CD4-positive, alpha-beta T cell (primary cell): Measurements from ENCODE around the gene RAD51B. TPM values are rescaled to one million over a fixed set of nuclear protein-coding genes. Genes with fewer than 3 reads are reported as not detected.

Experiments
- ATAC-seq: fragments of 200-7000 bp; cut with Tn5 transposase; one replicate; pipeline ENCODE4 v1.10.0; 2022; ENCODE audit warnings: mild to moderate bottlenecking; ENCODE audit not compliant: poor library complexity
- CTCF ChIA-PET: fragments of 350-600 bp; sonication (Branson Sonifier 250); formaldehyde crosslinking; loops from one replicate; lab custom pipeline; 2021; ENCODE audit warnings: antibody characterized with exemption, inconsistent platforms; lab: Charles Lee
- POLR2A ChIA-PET: fragments of 350-600 bp; sonication (Branson Sonifier 250); formaldehyde crosslinking; loops from one replicate; lab custom pipeline; 2021; ENCODE audit warnings: antibody characterized with exemption, inconsistent platforms; lab: Charles Lee
- DNase-seq, 14 experiments: peaks; one replicate each; pipeline ENCODE4 v3.0.0-alpha.2; 2013 to 2020; ENCODE audit warnings: mixed read lengths in 2 of 14
- H3K27ac ChIP-seq, 2 donors: one replicate each; pipeline versions ENCODE4 v1.5.1 to v1.7.0; 2013; ENCODE audit warnings: low read length in 2 of 2, low read depth in 1 of 2, mild to moderate bottlenecking in 1 of 2
- H3K27me3 ChIP-seq, 2 experiments: 1 replicate in 1 of 2; 2 replicates in 1 of 2; pipeline versions ENCODE4 v1.6.1 to v1.7.0; 2013; ENCODE audit warnings: low read length in 2 of 2, control low read depth in 1 of 2, mild to moderate bottlenecking in 1 of 2, moderate library complexity in 1 of 2; ENCODE audit not compliant: insufficient read depth in 2 of 2, control insufficient read depth in 1 of 2
- H3K36me3 ChIP-seq: one replicate; pipeline ENCODE4 v1.6.1; 2013; ENCODE audit warnings: low read length, control low read depth; ENCODE audit not compliant: insufficient read depth
- H3K4me1 ChIP-seq: one replicate; pipeline ENCODE4 v1.6.1; 2013; ENCODE audit warnings: low read length, control low read depth; ENCODE audit not compliant: insufficient read depth
- H3K4me3 ChIP-seq: one replicate; pipeline ENCODE4 v1.5.1; 2013; ENCODE audit warnings: mild to moderate bottlenecking, low read length, moderate library complexity
- H3K9me3 ChIP-seq, 2 experiments: 1 replicate in 1 of 2; 2 replicates in 1 of 2; pipeline versions ENCODE4 v1.6.1 to v1.7.0; 2013; ENCODE audit warnings: low read length in 2 of 2, mild to moderate bottlenecking in 2 of 2, control low read depth in 1 of 2, moderate library complexity in 1 of 2; ENCODE audit not compliant: control insufficient read depth in 1 of 2, insufficient read depth in 1 of 2
- H3K27ac Mint-ChIP-seq: one replicate; pipeline ENCODE4 v1.8.0; 2020; ENCODE audit warnings: mixed read lengths
- H3K27me3 Mint-ChIP-seq: one replicate; pipeline ENCODE4 v1.8.0; 2021; ENCODE audit warnings: mixed read lengths
- H3K36me3 Mint-ChIP-seq: one replicate; pipeline ENCODE4 v1.8.0; 2021; ENCODE audit warnings: low read depth, mixed read lengths
- H3K4me1 Mint-ChIP-seq: one replicate; pipeline ENCODE4 v1.8.0; 2021; ENCODE audit warnings: low read depth, mixed read lengths
- H3K4me3 Mint-ChIP-seq: one replicate; pipeline ENCODE4 v1.8.0; 2020; ENCODE audit warnings: mild to moderate bottlenecking, mixed read lengths
- H3K9me3 Mint-ChIP-seq: one replicate; pipeline ENCODE4 v1.8.0; 2020; ENCODE audit warnings: mixed read lengths
- CTCF ChIP-seq: fragments of 200-600 bp; IDR thresholded peaks from one replicate; pipeline ENCODE4 v1.8.0; 2022; ENCODE audit warnings: antibody characterized with exemption, mild to moderate bottlenecking
- intact Hi-C, 2 experiments: fragments of 100-400 bp; cut with DNase I in 1 of 2; cut with micrococcal nuclease in 1 of 2; formaldehyde crosslinking; loops; one replicate each; pipeline versions ENCODE4 v1.15.1 to v1.9.0; 2023 to 2025; cut with DNase I, micrococcal nuclease
- total RNA-seq, 174 experiments: library from RNA in 2 of 174; stranded (reverse) in 2 of 174; gene quantifications; one replicate each; pipeline ENCODE4 v1.2.3 and lab custom pipeline; 2021 to 2026

RAD51B gene
- total RNA-seq, 2 experiments from 2014 or later: 18.4 to 20.0 TPM

GRCh38 chr14:67952786-67953185 is 133.2 kb downstream of the RAD51B start:
- intact Hi-C loops: no loop called here
- H3K9me3 ChIP-seq: no peaks in the 10 kb centered on the region
- DNase-seq: no peak
- H3K4me3 ChIP-seq: no peak overlapping the region
- no peak for ATAC-seq
- no peak for TF ChIP-seq CTCF
- no peak overlapping the region for H3K27ac ChIP-seq
- H3K4me1 ChIP-seq: no peaks in the 10 kb centered on the region
- no peaks in the 10 kb centered on the region for H3K27me3 ChIP-seq
- Mint-ChIP-seq H3K36me3 (no peaks in the 10 kb centered on the region), H3K9me3 (no peaks in the 10 kb centered on the region), H3K27ac (no peak overlapping the region), H3K27me3 (no peaks in the 10 kb centered on the region), H3K4me1 (no peaks in the 10 kb centered on the region), H3K4me3 (no peak overlapping the region)
- CTCF ChIA-PET: no interaction called here
- no peaks in the 10 kb centered on the region for H3K36me3 ChIP-seq
- POLR2A ChIA-PET: interaction anchor here (0.5 kb wide), 1 partner anchor 827 kb away, joined by 3 read pairs; no protein-coding TSS in a partner anchor

- DNase-seq (no peak), ATAC-seq (no peak)
- ChIA-PET CTCF (no interaction called here), POLR2A (no interaction called here)
- Histone ChIP-seq H3K27me3 (no peaks in the 10 kb centered on the region), H3K9me3 (no peaks in the 10 kb centered on the region), H3K4me3 (no peak overlapping the region), H3K4me1 (no peaks in the 10 kb centered on the region), H3K36me3 (no peaks in the 10 kb centered on the region), H3K27ac (no peak overlapping the region)
- H3K9me3 Mint-ChIP-seq: no peaks in the 10 kb centered on the region
- intact Hi-C loops: no loop called here
- H3K27me3 Mint-ChIP-seq: no peaks in the 10 kb centered on the region
- TF ChIP-seq CTCF: no peak
- no peaks in the 10 kb centered on the region for H3K4me1 Mint-ChIP-seq
- no peak overlapping the region for H3K4me3 Mint-ChIP-seq
- H3K27ac Mint-ChIP-seq: no peak overlapping the region
- no peaks in the 10 kb centered on the region for H3K36me3 Mint-ChIP-seq
Measured at GRCh38 chr14:67955261-67955660, 135.7 kb downstream of the RAD51B start.

- H3K36me3 ChIP-seq: no peaks in the 10 kb centered on the region
- Mint-ChIP-seq H3K36me3 (no peaks in the 10 kb centered on the region), H3K4me3 (no peak overlapping the region), H3K9me3 (no peaks in the 10 kb centered on the region), H3K27ac (no peak overlapping the region), H3K27me3 (no peaks in the 10 kb centered on the region), H3K4me1 (no peaks in the 10 kb centered on the region)
- H3K4me3 ChIP-seq: no peak overlapping the region
- no peaks in the 10 kb centered on the region for H3K4me1 ChIP-seq
- TF ChIP-seq CTCF: no peak
- intact Hi-C loops: no loop called here
- no peak overlapping the region for H3K27ac ChIP-seq
- ChIA-PET CTCF (no interaction called here), POLR2A (no interaction called here)
- ATAC-seq (no peak), DNase-seq (no peak)
- no peaks in the 10 kb centered on the region for H3K9me3 ChIP-seq
- no peaks in the 10 kb centered on the region for H3K27me3 ChIP-seq
Measured at GRCh38 chr14:67957946-67958345, 138.4 kb downstream of the RAD51B start.
